ENCODE data around the gene B4GALT5. TPM values are rescaled to one million over a fixed set of nuclear protein-coding genes. Genes with fewer than 3 reads are reported as not detected.
"Not testable (repeated sequence)": the region's sequence is repeated elsewhere in the genome, so short reads cannot be mapped to it uniquely, and the experiment has no call there.

B4GALT5 gene
- total and polyA plus RNA-seq, 3 donors from 2014 or later = 56.9 to 69.7 (median 63.4) TPM

DNA sequence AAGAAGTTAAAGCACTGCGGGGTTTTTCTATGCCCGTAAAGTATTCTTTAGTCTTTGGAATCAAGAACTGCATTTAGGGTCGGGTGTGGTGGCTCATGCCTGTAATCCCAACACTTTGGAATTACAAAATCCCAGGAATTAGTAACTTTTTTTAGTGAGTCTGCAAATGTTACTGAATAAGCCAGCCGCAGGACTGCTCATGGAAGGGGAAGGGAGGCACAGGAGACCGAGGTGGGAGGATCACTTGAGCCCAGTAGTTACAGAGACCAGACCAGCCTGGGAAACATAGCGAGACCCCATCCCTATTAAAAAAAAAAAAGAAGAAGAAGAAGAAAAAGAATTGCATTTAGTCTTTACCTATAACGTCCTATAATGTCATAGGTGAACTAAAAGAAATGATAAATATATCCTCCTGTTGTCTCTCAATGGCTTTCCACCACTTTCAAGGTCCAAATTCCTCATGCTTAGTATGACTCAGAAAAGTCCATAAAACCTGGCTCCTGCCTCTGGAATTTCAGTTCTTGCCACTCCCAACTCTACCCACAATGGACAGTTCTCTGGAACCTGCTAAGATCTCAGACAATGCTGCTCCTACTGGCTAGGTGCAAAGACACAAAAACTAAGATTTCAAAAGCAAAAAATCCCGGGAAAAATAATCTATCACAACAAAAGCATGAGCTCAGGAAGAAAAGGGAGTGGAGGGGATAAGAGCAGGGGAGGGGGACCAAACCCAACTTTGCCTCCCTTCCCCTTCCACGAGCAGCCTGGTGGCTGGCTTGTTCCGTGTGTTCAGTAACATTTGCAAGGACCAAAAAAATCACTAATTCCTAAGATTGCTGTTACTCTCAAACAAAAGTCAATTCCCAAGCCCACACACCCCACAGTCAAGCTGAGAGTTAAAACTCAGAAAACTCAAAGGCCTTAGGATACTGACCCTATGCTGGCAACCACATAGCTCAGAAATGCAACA is 39.0 kb downstream of the B4GALT5 start:
- WGBS, 2 donors = 59 to 70% methylated on average over 10 of the region's 10 CpGs

DNA sequence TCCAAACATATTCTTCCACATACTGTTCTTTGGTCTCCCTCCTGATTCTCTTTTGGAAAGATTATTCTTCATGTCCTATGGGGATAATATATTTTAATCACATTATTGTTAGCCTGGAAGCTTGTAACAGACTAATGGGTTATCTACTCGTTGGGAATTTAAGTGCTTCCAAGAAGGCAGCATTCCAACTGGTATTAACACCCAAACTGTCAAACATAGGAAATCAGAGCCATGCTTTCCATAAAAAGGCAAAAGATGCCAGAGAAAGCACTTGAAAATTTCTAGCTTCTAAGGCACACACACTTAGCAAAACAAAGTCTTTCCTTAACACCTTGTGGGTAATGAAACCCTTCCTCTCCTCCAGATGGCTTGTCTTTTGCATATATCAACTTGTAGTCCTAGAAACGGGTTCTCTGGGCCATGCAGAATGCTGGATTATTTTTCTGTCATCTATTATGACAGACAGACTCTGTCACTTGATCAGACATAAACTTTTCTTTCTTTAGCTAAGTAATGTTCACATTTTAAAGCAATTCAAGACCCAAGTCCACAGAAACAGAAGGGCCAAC is 41.5 kb downstream of the B4GALT5 start:
- peaks cover 74% of the 10 kb centered on the region for H3K4me1 ChIP-seq
- TF ChIP-seq POLR2A (IDR thresholded peaks at IDR 0.05) = no peak
- TF ChIP-seq, protein P1, sequence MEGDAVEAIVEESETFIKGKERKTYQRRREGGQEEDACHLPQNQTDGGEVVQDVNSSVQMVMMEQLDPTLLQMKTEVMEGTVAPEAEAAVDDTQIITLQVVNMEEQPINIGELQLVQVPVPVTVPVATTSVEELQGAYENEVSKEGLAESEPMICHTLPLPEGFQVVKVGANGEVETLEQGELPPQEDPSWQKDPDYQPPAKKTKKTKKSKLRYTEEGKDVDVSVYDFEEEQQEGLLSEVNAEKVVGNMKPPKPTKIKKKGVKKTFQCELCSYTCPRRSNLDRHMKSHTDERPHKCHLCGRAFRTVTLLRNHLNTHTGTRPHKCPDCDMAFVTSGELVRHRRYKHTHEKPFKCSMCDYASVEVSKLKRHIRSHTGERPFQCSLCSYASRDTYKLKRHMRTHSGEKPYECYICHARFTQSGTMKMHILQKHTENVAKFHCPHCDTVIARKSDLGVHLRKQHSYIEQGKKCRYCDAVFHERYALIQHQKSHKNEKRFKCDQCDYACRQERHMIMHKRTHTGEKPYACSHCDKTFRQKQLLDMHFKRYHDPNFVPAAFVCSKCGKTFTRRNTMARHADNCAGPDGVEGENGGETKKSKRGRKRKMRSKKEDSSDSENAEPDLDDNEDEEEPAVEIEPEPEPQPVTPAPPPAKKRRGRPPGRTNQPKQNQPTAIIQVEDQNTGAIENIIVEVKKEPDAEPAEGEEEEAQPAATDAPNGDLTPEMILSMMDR (IDR thresholded peaks at IDR 0.05) = no peak
- DNase-seq = no peak
- 46 to 52% methylated on average over 2 of the region's 2 CpGs for WGBS, 2 donors
- no peak overlapping the region for H3K4me3 ChIP-seq
- H3K27ac ChIP-seq = no peak overlapping the region
- H3K9me3 ChIP-seq = no peaks in the 10 kb centered on the region
- intact Hi-C loops (cut with DNase I; ENCODE audit: low total_unique reads) = no loop called here
- H3K27me3 ChIP-seq = no peaks in the 10 kb centered on the region
- H3K36me3 ChIP-seq (ENCODE audit: low read depth, missing control alignments) = no peaks in the 10 kb centered on the region

More for the DNA sequence above, 39.0 kb downstream of the B4GALT5 start:
- Histone ChIP-seq H3K9me3 (no peaks in the 10 kb centered on the region), H3K27ac (peak overlapping the region in 1 of 2 donors; percentile 39), H3K27me3 (no peaks in the 10 kb centered on the region), H3K4me3 (no peak overlapping the region), H3K4me1 (peaks cover 91% of the 10 kb centered on the region), H3K36me3 (ENCODE audit: low read depth, missing control alignments) (no peaks in the 10 kb centered on the region)
- no peak for DNase-seq
- intact Hi-C loops (cut with DNase I; ENCODE audit: low total_unique reads) = no loop called here
- no peak for TF ChIP-seq POLR2A (IDR thresholded peaks at IDR 0.05)
- TF ChIP-seq, protein P1 (IDR thresholded peaks at IDR 0.05) = no peak

DNA sequence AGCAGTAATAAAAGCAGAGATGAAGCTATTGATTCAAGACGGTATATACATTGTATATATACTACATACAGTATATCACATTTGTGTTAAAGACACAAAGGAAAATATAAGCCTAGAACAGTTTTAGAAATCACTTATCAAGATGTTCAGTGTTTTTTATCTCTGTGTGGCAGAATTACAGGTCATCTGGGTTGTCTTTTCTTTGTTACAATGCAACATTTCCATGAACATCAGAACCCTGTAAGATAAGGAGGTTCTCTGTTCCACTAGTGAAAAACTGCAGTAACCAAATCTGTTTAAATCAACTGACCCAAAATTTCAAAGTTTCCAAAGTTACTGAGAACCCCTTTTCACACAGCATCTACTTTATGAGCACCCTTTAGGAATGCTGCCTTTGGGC is 42.2 kb downstream of the B4GALT5 start:
- intact Hi-C loops (cut with DNase I; ENCODE audit: low total_unique reads) = no loop called here
- no peak for DNase-seq
- no peaks in the 10 kb centered on the region for H3K9me3 ChIP-seq
- no peaks in the 10 kb centered on the region for H3K36me3 ChIP-seq (ENCODE audit: low read depth, missing control alignments)
- peaks cover 73% of the 10 kb centered on the region for H3K4me1 ChIP-seq
- no peak overlapping the region for H3K4me3 ChIP-seq
- TF ChIP-seq POLR2A (IDR thresholded peaks at IDR 0.05) = no peak
- TF ChIP-seq, protein P1 (IDR thresholded peaks at IDR 0.05) = no peak
- H3K27ac ChIP-seq = no peak overlapping the region
- no peaks in the 10 kb centered on the region for H3K27me3 ChIP-seq
- 4 to 67% methylated on average over 1 of the region's 1 CpG for WGBS, 2 donors

DNA sequence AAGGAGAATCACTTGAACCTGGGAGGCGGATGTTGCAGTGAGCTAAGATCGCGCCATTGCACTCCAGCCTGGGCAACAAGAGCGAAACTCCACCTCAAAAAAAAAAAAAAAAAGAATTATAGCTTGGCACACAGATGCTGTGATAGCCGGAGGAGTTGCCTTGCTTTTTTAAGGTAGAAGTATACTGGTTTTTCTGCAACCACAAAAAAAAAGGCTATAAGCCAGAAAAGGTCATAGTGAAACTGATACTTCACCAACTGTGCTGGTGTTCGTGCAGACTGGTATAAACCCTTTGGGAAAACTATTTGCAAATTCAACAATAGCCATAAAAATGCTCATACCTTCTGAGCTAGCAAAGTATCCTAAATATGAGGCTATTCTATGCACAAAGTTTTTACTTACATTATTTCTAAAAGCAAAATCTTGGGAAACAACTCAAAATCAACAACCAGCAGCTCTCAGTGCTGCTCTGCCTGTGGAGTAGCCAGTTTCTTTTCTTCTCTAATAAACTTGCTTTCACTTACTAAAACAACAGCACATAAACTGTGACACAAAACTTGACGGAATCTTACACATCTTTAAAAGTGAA is 44.0 kb downstream of the B4GALT5 start:
- TF ChIP-seq, protein P1 (IDR thresholded peaks at IDR 0.05) = no peak
- no peak for TF ChIP-seq POLR2A (IDR thresholded peaks at IDR 0.05)
- no peak overlapping the region for H3K4me3 ChIP-seq
- H3K27me3 ChIP-seq = no peaks in the 10 kb centered on the region
- no peaks in the 10 kb centered on the region for H3K36me3 ChIP-seq (ENCODE audit: low read depth, missing control alignments)
- WGBS, 2 donors = 59 to 68% methylated on average over 7 of the region's 7 CpGs
- intact Hi-C loops (cut with DNase I; ENCODE audit: low total_unique reads) = no loop called here
- no peak for DNase-seq
- H3K9me3 ChIP-seq = no peaks in the 10 kb centered on the region
- peaks cover 60% of the 10 kb centered on the region for H3K4me1 ChIP-seq
- H3K27ac ChIP-seq = peak overlapping the region; percentile 2 to 55

DNA sequence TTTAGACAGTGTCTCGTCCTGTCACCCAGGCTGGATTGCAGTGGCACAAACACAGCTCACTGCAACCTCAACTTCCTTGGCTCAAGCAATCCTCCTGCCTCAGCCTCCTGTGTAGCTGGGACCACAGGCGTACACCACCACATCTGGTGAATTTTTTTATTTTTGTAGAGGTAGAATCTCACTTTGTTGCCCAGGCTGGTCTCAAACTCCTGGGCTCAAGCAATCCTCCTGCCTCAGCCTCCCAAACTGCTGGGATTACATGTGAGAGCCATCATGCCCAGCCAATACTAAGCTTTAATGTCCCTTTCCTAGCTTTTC is 44.8 kb downstream of the B4GALT5 start:
- Histone ChIP-seq H3K4me1 (peaks cover 54% of the 10 kb centered on the region), H3K27ac (peak overlapping the region in 1 of 2 donors; percentile 59)
- H3K9me3 ChIP-seq; DNase-seq; intact Hi-C loops (cut with DNase I; ENCODE audit: low total_unique reads); H3K4me3 ChIP-seq; H3K36me3 ChIP-seq (ENCODE audit: low read depth, missing control alignments); H3K27me3 ChIP-seq: not testable (repeated sequence)
- 50 to 74% methylated on average over 2 of the region's 2 CpGs for WGBS, 2 donors
